Neuronal stem cell (in vitro differentiated cells): ENCODE data around the gene GABBR2.
A peak's percentile ranks its signal among the peaks of the same experiment; 100 is the strongest.

Experiments
- DNase-seq: peaks from one replicate; pipeline ENCODE4 v3.0.0-alpha.2; 2013; ENCODE audit warnings: low spot score
- H2AFZ ChIP-seq: one replicate; pipeline ENCODE4 v1.6.1; 2013; ENCODE audit warnings: mild to moderate bottlenecking, low read length, inconsistent platforms
- H2AK5ac ChIP-seq: 2 replicates; pipeline ENCODE4 v1.6.1; 2013; ENCODE audit warnings: low read depth, mild to moderate bottlenecking, inconsistent platforms, low read length, moderate library complexity, mixed read lengths
- H2BK120ac ChIP-seq: 2 replicates; pipeline ENCODE4 v1.6.1; 2013; ENCODE audit warnings: low read depth, mild to moderate bottlenecking, inconsistent platforms, low read length, moderate library complexity, mixed read lengths
- H2BK12ac ChIP-seq: one replicate; pipeline ENCODE4 v1.6.1; 2013; ENCODE audit warnings: low read length, inconsistent platforms
- H2BK15ac ChIP-seq: 2 replicates; pipeline ENCODE4 v1.6.1; 2013; ENCODE audit warnings: mild to moderate bottlenecking, low read length, inconsistent platforms, mixed read lengths
- H2BK5ac ChIP-seq: one replicate; pipeline ENCODE4 v1.6.1; 2013; ENCODE audit warnings: inconsistent platforms, mild to moderate bottlenecking, low read length, moderate library complexity
- H3K14ac ChIP-seq: one replicate; pipeline ENCODE4 v1.6.1; 2013; ENCODE audit warnings: low read length, inconsistent platforms
- H3K18ac ChIP-seq: 2 replicates; pipeline ENCODE4 v1.6.1; 2013; ENCODE audit warnings: low read length, inconsistent platforms
- H3K23ac ChIP-seq: 2 replicates; pipeline ENCODE4 v1.6.1; 2013; ENCODE audit warnings: low read depth, mild to moderate bottlenecking, mixed read lengths, low read length, inconsistent platforms; ENCODE audit not compliant: poor library complexity
- H3K27ac ChIP-seq: replicated peaks from 3 replicates; pipeline ENCODE4 v1.5.1; 2013; ENCODE audit warnings: low read length, inconsistent platforms
- H3K27me3 ChIP-seq, 3 experiments: 2 replicates each; pipeline ENCODE4 v1.6.1; 2013; ENCODE audit warnings: low read length in 3 of 3, mild to moderate bottlenecking in 2 of 3, inconsistent platforms in 1 of 3, low read depth in 1 of 3, mixed read lengths in 1 of 3, moderate library complexity in 1 of 3; ENCODE audit not compliant: control insufficient read depth in 3 of 3, insufficient read depth in 3 of 3
- H3K36me3 ChIP-seq, 2 donors: replicated peaks in 1 of 2; 2 replicates each; pipeline ENCODE4 v1.6.1; 2013; ENCODE audit warnings: low read length in 2 of 2; ENCODE audit not compliant: control insufficient read depth in 2 of 2, insufficient read depth in 2 of 2
- H3K4ac ChIP-seq: 2 replicates; pipeline ENCODE4 v1.6.1; 2013; ENCODE audit warnings: inconsistent platforms, mild to moderate bottlenecking, low read length, moderate library complexity
- H3K4me1 ChIP-seq, 2 donors: 1 replicate in 1 of 2; 2 replicates in 1 of 2; pipeline ENCODE4 v1.6.1; 2013; ENCODE audit warnings: low read length in 2 of 2, low read depth in 1 of 2; ENCODE audit not compliant: control insufficient read depth in 2 of 2, insufficient read depth in 1 of 2
- H3K4me2 ChIP-seq: one replicate; pipeline ENCODE4 v1.6.1; 2013; ENCODE audit warnings: mild to moderate bottlenecking, low read length, inconsistent platforms; ENCODE audit not compliant: insufficient read depth, poor library complexity, severe bottlenecking
- H3K4me3 ChIP-seq, 2 donors: 2 replicates each; pipeline ENCODE4 v1.5.1; 2013; ENCODE audit warnings: low read length in 2 of 2, mild to moderate bottlenecking in 2 of 2, inconsistent platforms in 1 of 2, moderate library complexity in 1 of 2
- H3K79me1 ChIP-seq: one replicate; pipeline ENCODE4 v1.6.1; 2013; ENCODE audit warnings: low read depth, mild to moderate bottlenecking, inconsistent platforms, low read length, moderate library complexity
- H3K9ac ChIP-seq: one replicate; pipeline ENCODE4 v1.6.1; 2013; ENCODE audit warnings: mild to moderate bottlenecking, low read depth, low read length, inconsistent platforms; ENCODE audit not compliant: poor library complexity
- H3K9me3 ChIP-seq, 2 donors: replicated peaks in 1 of 2; 2 replicates each; pipeline versions ENCODE3 to v1.6.1; 2013; ENCODE audit warnings: low read length in 2 of 2, mild to moderate bottlenecking in 2 of 2, inconsistent platforms in 1 of 2, low read depth in 1 of 2, mixed read lengths in 1 of 2, moderate library complexity in 1 of 2; ENCODE audit not compliant: control insufficient read depth in 2 of 2, insufficient read depth in 1 of 2
- H4K8ac ChIP-seq: one replicate; pipeline ENCODE4 v1.6.1; 2013; ENCODE audit warnings: low read depth, mild to moderate bottlenecking, inconsistent platforms, low read length, moderate library complexity
- H4K91ac ChIP-seq: one replicate; pipeline ENCODE4 v1.6.1; 2013; ENCODE audit warnings: low read length, low read depth, mild to moderate bottlenecking, inconsistent platforms; ENCODE audit not compliant: poor library complexity
- WGBS, 2 donors: extraction: QIAGEN DNeasy Blood & Tissue Kit; methylation state at CpG; one replicate each; pipeline ENCODE4 v1.1.7; 2013; ENCODE audit warnings: missing lambda C conversion rate in 2 of 2, mixed read lengths in 1 of 2; ENCODE audit not compliant: insufficient read length in 2 of 2, insufficient replicate concordance in 1 of 2; ENCODE audit errors: extremely low coverage in 2 of 2; 5-methylcytosine and 5-hydroxymethylcytosine counted together

Gene GABBR2

GRCh38 chr9:98399950-98400683, 308.6 kb downstream of the GABBR2 start:
- H4K91ac ChIP-seq = no peak overlapping the region
- no peak overlapping the region for H3K27ac ChIP-seq
- no peak overlapping the region for H3K4ac ChIP-seq
- H2BK15ac ChIP-seq = no peak overlapping the region
- no peak overlapping the region for H3K4me3 ChIP-seq
- no peak overlapping the region for H3K23ac ChIP-seq
- H2BK120ac ChIP-seq = no peak overlapping the region
- H2BK5ac ChIP-seq = no peak overlapping the region
- H4K8ac ChIP-seq = no peak overlapping the region
- H2AFZ ChIP-seq = no peak overlapping the region
- H3K27me3 ChIP-seq = no peaks in the 10 kb centered on the region
- WGBS, 2 donors = no CpG with 5 or more reads among the region's 8 CpGs
- no peak overlapping the region for H2AK5ac ChIP-seq
- H2BK12ac ChIP-seq = no peak overlapping the region
- DNase-seq = no peak
- no peak overlapping the region for H3K14ac ChIP-seq
- H3K4me1 ChIP-seq = no peaks in the 10 kb centered on the region
- no peak overlapping the region for H3K9ac ChIP-seq
- no peaks in the 10 kb centered on the region for H3K79me1 ChIP-seq
- no peak overlapping the region for H3K18ac ChIP-seq
- no peak overlapping the region for H3K4me2 ChIP-seq
- no peaks in the 10 kb centered on the region for H3K36me3 ChIP-seq
- H3K9me3 ChIP-seq = no peaks in the 10 kb centered on the region

GRCh38 chr9:98396656-98397055, 312.1 kb downstream of the GABBR2 start:
- Histone ChIP-seq H2AK5ac (no peak overlapping the region), H3K4me1 (no peaks in the 10 kb centered on the region), H3K18ac (peak overlapping the region; percentile 13), H2AFZ (no peak overlapping the region), H3K9me3 (no peaks in the 10 kb centered on the region), H3K4me2 (no peak overlapping the region), H3K14ac (no peak overlapping the region), H2BK120ac (no peak overlapping the region), H3K27ac (no peak overlapping the region), H2BK12ac (peak overlapping the region; percentile 58), H3K36me3 (no peaks in the 10 kb centered on the region), H4K8ac (no peak overlapping the region), H3K4ac (no peak overlapping the region), H3K23ac (no peak overlapping the region), H3K4me3 (peak overlapping the region in 1 of 2 donors; percentile 11), H3K79me1 (no peaks in the 10 kb centered on the region), H2BK15ac (no peak overlapping the region), H3K9ac (no peak overlapping the region), H4K91ac (no peak overlapping the region), H2BK5ac (no peak overlapping the region), H3K27me3 (no peaks in the 10 kb centered on the region)
- WGBS, 2 donors = no CpG with 5 or more reads among the region's 8 CpGs
- DNase-seq = no peak

- Histone ChIP-seq H3K18ac (peak overlapping the region; percentile 13), H2BK12ac (no peak overlapping the region), H3K4me2 (no peak overlapping the region), H2BK15ac (no peak overlapping the region), H2BK5ac (no peak overlapping the region), H3K4ac (no peak overlapping the region), H3K9ac (no peak overlapping the region), H3K23ac (no peak overlapping the region), H3K4me3 (no peak overlapping the region), H2AFZ (no peak overlapping the region), H3K9me3 (no peaks in the 10 kb centered on the region), H2BK120ac (no peak overlapping the region), H3K4me1 (no peaks in the 10 kb centered on the region), H4K91ac (no peak overlapping the region), H3K14ac (no peak overlapping the region), H3K79me1 (no peaks in the 10 kb centered on the region), H3K27me3 (no peaks in the 10 kb centered on the region), H3K27ac (no peak overlapping the region), H4K8ac (no peak overlapping the region), H3K36me3 (no peaks in the 10 kb centered on the region), H2AK5ac (no peak overlapping the region)
- DNase-seq = no peak
- WGBS, 2 donors = no CpG with 5 or more reads among the region's 6 CpGs
These were observed 312.5 kb downstream of the GABBR2 start for GRCh38 chr9:98396236-98396635.

GRCh38 chr9:98391867-98392266, 316.9 kb downstream of the GABBR2 start:
- Histone ChIP-seq H2BK120ac (no peak overlapping the region), H4K91ac (no peak overlapping the region), H3K18ac (no peak overlapping the region), H3K27ac (no peak overlapping the region), H3K4ac (no peak overlapping the region), H3K23ac (no peak overlapping the region), H2BK5ac (no peak overlapping the region), H3K27me3 (no peaks in the 10 kb centered on the region), H3K79me1 (no peaks in the 10 kb centered on the region), H3K14ac (no peak overlapping the region), H2BK15ac (no peak overlapping the region), H3K4me2 (no peak overlapping the region), H2AFZ (no peak overlapping the region), H2BK12ac (no peak overlapping the region), H3K4me3 (no peak overlapping the region), H3K4me1 (no peaks in the 10 kb centered on the region), H3K9ac (no peak overlapping the region), H3K36me3 (no peaks in the 10 kb centered on the region), H4K8ac (no peak overlapping the region), H2AK5ac (no peak overlapping the region), H3K9me3 (no peaks in the 10 kb centered on the region)
- DNase-seq = no peak
- no CpG with 5 or more reads among the region's 6 CpGs for WGBS, 2 donors
